Stromal cell of bone marrow (primary cell): ENCODE measurements around the gene PNLDC1.
"Not testable (repeated sequence)": the region's sequence is repeated elsewhere in the genome, so short reads cannot be mapped to it uniquely, and the experiment has no call there.

Source experiments
- DNase-seq: peaks from one replicate; pipeline ENCODE4 v3.0.0-alpha.2; 2012; ENCODE audit warnings: low read depth

The PNLDC1 gene

DNA sequence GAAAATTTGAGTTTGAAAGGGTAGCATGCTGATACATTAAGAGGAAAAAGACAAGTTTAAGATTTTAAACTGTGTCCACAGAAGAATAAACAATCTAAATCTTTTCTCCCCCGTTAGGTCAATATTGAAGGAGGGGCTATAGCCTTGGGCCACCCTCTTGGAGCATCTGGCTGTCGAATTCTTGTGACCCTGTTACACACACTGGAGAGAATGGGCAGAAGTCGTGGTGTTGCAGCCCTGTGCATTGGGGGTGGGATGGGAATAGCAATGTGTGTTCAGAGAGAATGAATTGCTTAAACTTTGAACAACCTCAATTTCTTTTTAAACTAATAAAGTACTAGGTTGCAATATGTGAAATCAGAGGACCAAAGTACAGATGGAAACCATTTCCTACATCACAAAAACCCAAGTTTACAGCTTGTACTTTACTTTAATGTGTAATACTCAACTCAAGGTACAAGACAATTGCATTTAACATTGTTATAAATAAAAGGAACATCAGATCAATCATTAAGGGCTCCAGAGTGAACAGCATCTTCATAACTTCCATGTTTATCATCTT, 21.5 kb upstream of the PNLDC1 start:
- DNase-seq: no peak

DNA sequence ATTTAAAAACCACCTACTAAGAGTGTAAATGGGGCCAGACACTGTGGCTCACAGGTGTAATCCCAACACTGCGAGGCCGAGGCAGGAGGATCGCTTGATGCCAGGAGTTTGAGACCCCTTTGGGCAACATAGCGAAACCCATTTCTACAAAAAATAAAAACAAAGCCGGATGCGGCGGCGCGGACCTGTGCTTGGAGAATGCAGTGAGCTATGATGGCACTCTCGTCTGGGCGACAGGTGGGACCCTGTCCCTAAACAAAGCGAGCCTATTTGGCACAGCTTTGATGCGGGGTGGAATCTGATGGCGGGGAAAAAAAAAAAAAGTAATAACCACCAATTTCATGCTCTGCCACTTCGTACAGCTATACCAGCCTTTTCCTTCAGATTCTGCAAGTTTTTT, 11.8 kb upstream of the PNLDC1 start:
- DNase-seq: no peak

DNA sequence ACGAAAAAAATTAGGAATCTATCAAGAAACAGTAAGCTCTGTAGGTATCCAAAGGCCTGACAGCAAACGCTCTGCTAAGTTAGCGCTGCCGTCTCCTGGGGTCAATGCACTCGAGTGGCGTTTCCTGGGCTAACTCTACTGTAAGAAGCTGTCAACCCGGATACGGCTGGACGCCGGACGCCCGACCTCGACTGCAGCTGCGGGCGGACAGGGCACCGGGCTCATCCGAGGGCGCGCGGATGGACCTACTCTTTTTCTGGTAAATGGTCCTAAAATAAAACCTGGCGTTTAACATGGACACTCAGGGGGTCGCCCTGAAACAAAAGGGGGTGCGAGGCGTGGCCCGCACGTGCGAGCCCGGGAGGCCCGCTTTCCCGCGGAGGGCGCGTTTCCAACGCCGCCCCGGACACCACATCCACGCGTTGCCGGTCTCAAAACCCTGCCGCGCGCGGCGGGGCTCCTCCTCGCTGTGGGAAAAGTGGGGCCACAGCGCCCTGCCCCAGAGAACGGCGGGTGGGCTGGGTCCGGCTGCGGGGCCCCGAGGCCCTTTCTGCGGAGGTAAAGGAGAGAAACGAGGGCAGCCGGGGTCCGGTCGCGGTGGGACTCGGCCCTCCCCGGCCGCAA, 11.2 kb upstream of the PNLDC1 start:
- DNase-seq: peak; percentile 4

DNA sequence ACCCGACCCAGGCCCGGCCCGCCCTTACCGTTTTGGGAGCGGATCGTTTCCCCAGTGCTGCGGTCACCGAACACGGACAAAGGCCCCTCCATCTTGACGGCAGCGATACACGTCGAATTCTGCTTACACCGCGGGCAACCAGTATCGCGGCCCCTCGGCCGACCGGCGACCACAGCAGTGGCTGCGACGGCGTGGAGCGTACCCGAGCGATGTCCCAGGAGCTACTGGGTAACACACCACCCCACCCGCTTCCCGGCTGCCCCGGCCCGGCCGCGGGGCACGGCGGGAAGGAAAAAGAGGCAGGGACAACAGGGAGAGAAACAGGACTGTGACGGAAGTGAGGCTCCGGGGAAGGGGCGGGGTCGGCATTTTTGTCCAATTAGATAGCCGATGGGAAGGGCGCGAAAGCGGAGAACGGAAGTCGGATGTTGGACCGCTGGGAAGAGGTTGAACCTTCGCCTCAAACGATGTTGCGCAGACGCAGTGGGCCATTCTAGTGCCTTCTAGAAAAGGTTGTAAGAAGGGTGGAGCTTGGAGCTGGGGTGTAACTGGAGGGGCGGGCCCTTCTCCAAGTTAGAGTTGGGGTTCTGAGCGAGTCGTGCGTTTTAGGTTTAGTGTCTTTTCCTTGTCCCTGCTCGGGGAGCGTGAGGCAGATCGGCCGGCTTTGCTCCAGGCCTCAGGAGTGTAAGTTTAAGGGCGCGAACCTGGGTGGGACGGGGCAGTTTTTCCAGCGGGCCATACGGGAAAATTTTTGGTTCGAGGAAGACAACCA, 10.5 kb upstream of the PNLDC1 start, which contains the start of gene TCP1:
TSS of gene TCP1 (minus strand) at position 226 of the 772 bp plus-strand sequence. CDS start at position 92, 134 bp downstream.
- peak; percentile 100 for DNase-seq

DNA sequence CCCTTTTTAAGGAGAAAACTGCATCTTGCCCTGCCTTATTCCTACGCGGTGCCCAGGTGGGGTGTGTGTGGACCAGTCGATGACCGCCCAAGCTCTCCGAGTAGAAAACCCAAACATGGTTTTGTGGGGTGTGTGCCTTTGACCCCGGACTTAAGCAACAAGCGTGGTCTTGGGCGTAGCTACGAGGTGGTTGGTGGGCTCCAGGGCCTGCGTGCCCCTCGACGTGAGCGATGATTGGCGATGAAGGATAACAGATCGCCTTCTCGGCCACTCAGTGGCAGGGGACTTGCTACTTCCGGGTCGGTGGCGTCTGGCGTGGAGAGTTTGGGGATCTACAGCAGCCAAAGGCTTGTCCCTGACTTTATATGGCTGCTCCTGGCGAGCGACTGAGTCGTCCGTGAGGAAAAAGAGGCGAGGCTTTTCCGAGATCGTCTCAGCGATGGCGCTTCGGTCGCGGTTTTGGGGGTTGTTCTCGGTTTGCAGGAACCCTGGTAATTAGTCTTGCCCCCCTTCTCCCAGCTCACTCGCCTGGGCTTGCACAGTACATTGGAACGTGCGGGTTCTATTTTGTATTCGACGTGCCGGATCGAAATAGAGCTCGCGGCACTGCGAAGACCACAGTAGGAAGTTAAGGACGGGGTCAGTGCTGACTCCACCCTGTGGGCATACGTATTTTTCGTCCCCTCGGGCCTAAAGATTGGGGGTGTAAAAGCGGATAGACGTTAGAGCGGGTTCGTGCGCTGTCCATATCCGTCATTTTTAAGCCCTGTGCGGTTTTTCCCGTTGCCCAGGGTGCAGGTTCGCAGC, 9.7 kb upstream of the PNLDC1 start, which contains the start of gene MRPL18:
TSS of gene MRPL18 (plus strand) at position 319 of the 807 bp plus-strand sequence. CDS start at position 440, 121 bp downstream.
- peak; percentile 97 for DNase-seq

DNA sequence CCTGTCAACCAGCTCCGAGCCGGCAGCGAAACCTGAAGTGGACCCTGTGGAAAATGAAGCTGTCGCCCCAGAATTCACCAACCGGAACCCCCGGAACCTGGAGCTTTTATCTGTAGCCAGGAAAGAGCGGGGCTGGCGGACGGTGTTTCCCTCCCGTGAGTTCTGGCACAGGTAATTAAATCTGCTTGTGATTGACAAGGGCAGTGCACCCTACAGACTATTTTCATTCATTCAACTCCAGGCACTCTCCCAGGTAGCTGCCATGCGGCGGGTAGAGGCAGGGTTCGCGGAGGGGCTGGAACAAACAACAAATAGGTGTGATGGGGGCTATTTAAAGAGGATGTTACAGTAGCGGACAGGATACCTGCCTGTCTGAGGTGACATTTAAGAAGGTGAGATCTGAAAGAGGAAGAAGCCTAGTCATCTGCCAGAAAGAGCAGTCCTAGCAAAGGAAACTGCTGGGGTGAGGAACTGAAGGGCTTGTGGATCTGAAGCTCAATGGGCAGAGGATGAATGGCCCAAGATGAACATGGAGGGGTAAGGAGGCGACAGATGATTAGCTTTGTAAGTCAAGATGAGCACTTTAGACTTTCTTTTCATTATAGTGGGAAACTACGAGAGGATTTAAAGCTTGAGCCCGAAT, 9.0 kb upstream of the PNLDC1 start:
- DNase-seq: no peak

DNA sequence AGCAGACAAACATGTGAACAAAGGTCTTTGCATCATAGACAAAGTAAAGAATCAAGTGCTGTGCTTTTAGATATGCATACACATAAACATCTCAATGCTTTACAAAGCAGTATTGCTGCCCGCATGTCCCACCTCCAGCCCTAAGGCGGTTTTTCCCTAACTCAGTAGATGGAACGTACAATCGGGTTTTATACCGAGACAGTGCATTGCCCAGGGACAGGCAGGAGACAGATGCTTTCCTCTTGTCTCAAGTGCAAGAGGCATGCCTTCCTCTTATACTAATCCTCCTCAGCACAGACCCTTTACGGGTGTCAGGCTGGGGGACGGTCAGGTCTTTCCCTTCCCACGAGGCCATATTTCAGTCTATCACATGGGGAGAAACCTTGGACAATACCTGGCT, 5.1 kb upstream of the PNLDC1 start:
- not testable (repeated sequence) for DNase-seq

DNA sequence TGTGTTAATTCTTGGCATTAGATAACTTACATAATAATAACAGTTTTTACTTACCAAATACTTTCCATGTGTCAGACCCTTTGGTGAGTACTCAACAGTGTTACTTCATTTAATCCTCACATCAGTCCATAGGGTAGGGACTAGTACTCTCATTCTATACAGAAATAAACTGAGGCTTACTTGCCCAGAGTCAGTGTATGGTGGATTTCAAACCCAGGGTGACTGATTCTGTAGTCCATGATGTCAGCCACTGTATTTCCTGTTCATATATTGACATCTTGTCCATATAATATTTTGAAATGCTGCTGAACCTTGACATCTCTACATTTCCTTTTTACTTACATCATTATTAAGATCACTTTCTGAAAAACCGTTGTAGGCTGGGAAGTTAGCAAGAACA, 2.5 kb upstream of the PNLDC1 start:
- no peak for DNase-seq

DNA sequence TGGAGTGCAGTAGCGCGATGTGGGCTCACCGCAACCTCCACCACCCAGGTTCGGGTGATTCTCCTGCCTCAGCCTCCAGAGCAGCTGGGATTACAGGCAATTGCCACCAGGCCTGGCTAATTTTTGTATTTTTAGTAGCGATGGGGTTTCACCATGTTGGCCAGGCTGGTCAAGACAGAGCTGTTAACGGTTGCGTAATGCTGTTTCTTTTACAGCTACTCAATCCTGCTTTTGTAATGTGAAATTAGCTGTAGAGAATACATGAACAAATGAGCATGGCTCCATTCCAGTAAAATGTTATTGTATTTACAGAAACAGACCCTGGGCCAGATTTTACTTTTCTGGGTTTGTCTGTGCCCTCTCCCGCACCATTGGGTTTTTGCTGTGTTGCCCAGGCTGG, 1.9 kb downstream of the PNLDC1 start:
- DNase-seq: no peak

DNA sequence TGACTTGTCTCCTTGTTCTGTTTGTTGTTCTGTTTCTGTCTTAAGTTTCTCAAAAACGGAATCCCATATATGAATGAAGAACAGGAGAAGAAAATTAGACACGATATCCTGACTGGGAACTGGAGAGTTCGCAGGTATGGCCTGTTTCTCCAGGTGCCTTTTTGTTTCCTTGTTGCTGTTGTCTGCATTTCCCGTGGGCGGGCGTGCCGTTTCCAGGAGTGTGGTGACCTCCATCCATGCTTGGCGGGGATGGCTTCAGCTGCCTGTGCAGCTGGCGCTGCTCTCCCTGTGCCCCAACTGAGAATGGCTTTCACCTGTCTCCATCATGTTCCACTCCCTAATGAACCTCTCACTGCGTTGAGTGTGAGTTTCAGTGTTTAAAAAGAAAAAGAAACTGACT, 4.4 kb downstream of the PNLDC1 start:
- no peak for DNase-seq

DNA sequence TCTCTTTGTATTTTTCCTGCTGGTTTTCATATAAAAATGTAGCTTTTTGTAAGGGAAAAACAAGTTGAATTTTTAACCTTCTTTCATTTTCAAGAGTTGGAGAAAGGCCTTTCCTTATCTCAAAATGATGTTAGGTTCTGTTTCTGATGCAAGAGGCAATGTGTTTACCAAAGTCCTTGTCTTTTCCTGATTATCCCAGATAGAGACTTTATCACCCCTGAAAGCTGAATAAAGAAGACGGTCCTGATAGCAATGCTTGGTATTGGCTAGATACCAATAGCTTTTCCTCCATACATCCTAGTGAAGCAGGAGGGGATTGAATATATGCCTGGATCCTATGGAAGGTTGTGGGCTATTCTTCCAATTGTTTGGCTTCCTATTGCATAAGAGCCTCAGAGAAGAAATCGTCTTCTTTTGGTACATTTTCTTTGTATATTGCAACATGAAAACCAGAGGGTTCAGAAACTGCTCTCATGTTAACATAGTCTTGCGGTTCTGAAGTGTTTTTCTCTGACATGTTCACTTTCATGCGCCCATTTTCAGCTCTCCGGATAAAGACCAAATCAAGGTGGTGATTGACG, 5.5 kb downstream of the PNLDC1 start:
- DNase-seq: no peak

DNA sequence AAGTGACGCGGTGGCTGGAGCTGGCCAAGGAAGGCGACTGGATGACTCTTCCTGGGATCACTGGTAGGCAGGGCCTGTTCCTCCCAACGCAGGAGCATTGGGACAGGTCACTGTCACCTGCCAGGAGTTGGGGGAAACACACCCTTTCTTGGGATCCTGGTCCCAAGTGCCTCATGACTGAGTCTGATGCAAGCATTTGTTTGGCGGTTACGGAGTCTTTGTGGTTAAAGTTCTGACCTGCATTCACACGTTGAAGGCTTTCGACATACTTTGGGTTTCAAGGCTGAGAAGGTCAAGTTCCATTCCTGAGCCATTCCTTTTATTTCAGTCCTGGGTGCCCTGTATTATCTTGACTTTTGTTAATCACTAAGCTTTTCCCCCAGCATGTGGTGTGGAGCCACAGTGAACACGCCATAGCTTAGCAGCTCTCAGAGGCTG, 6.0 kb downstream of the PNLDC1 start:
- DNase-seq: no peak

DNA sequence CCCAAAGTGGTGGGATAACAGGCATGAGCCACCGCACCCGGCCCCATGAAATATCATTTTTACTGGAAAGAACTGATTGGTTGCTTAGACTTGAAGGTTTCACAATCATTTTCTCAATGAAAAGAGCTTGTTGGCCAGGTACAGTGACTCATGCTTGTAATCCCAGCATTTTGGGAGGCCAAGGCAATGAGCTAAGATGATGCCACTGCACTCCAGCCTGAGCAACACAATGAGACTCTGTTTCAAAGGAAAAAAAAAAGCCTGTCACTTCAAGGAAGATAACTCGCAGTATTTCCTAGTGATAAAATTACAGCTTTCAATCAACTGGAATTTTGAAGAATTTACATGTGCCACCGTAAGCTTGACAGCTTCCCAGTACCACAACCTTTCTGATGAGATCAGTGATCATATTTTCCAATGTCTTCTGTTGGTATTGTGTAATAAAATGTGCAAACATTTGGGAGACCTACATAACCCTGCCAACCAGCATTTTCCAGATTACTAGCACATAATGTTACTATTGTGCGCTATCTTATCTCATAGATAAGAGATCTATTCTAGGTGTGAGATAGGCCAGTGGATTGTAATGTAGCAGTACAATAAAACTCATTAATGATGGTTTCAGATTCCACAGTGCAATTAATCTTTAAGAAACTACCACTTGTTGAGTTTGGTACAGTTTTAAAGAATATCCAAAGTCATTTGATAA, 7.2 kb downstream of the PNLDC1 start:
- no peak for DNase-seq

DNA sequence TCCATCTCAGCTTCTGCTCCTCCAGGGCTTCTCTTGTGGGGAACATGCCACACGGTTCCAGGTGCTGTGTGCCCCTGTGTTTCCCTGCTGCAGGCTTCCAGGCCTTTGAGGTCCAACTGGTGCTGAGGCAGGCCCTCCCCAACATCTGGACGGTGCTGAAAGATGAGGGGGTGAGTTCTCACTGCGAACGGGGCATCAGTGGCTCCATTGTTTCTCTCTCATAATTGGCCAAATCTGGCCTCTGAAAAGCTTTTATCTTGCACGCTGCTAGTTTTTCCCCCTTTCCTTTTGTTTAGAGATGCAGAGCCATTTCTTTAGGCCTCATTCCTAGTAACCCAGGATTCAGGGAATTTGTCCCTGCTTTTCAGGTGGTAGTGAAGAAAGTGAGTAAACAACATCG, 8.6 kb downstream of the PNLDC1 start:
- DNase-seq: no peak

DNA sequence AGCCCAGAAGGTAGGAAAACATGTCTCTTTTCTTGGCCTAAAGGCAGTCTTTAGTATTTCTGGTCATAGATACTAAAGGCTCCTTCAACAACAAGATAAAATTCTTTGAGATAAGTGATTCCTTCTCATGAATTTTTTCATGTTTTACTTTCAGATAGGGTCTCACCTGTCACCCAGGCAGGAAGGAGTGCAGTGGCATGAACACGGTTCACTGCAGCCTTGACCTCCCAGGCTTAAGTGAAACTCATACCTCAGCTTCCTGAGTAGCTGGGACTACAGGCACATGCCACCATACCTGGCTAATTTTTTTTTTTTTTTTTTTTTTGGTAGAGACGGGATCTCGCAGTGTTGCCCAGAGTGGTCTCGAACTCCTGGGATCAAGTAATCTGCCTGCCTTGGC, 9.1 kb downstream of the PNLDC1 start:
- no peak for DNase-seq

DNA sequence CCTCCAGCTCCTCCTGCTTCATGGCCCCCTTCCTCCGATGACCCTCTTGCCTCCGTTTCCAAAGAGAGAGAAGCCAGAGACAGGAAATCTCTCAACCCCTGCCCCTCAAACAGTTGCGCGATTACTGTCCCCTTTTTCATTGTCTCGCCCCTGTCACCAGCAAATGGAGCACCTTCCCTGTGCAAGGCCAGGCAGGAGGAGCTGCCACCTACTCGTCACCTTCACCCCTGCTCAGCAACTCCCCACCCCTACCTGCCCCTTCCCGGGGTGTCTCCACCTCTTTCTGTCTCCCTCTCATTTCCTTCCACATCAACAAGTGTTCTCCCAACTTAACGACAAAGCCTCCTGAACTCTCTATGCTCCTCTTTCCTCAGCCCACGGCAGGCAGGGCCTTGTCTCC, 13.7 kb downstream of the PNLDC1 start:
- DNase-seq: no peak

DNA sequence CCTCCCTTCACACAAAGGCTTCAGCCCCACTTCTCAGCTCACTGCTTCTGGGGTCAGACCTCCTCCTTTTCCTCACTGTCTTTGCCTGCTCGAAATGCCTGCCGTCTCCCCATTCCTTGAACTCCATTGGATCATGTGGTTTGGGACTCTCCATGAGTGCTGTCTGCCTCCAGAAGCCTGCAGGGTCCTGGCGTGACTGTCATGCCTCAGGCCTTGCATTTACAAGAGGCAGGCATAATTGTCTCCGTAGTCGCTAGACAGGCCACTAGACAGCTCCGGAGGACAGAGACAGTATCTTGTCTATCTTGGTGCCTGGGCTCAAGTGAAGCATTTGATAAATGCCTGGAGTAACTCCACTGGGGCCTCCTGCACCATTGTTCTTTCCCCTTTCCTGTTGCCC, 15.3 kb downstream of the PNLDC1 start:
- DNase-seq: no peak

DNA sequence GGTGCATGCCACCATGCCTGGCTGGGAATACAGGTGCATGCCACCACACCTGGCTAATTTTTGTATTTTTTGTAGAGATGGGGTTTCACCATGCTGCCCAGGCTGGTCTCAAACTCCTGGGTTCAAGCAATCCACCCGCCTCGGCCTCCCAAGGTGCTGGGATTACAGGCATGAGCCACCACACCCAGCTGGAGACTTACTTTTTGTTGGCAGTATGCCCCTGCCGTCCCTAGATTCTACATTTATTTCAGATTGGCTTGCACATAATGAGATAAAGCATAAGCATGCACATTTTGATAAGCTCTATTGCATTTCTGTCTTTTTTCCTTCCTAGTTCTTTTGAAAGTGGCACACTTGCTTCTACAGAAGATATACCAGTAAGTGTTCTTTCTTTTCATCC, 16.7 kb downstream of the PNLDC1 start:
- DNase-seq: not testable (repeated sequence)

DNA sequence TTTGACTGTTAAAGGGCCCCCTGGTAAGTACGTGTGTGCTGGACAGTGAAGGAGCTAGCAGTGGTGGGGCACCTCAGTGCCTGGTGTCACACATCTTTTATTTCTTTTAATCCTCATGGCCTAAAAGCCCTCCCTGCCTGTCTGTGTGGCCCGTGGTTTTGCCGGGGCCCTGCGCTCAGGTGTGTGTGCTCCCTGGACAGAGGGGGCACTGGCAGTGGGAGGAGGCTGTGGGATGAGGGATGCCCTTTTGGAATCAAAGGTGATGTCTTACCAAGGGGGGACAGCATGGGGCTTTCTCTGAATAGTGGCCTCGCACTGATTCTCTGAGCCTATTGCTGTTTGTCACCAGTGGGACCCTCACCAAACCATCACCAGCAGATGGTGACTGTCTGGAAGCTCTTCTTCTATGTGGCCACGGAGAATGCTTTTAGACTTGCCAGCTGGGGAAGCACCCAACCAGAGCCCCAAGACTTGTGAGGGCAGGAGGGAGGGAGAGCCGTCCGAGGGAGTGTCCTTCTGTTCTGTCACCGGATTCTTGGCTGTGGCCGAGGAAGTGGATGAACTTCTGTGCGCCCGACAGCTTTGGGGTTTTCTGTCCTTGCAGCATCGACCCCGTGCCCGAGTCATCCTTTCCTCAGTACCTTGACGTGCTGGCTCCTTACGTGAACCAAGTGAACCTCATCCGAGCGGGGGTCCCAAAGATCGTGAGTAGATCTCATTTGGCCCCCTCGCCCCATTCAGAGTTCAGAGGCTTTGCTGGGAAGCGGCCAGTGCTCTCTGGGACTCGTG, 18.1 kb downstream of the PNLDC1 start:
- DNase-seq: no peak

DNA sequence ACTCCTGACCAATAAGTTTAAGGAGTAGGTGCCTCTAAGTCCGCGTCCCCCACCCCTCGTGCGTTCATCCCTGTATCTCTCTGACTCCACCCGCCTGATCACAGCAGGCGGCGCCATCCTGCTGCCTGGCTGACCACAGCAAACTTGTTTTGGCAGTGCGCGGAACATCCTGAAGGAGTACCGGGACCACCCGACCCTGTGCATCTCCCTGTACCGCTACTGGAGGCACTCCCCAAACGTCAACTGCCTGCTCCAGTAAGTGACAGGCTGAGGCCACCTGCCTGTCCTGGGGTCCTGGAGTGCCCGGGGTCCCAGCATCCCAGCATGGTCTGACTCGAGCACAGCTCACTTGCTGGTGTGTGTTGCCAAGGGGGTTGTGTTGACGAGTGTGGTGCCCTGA, 19.0 kb downstream of the PNLDC1 start:
- DNase-seq: no peak
